WTC11 (cell line): ENCODE results near the gene ZNF532. TPM values are rescaled to one million over a fixed set of nuclear protein-coding genes. Genes with fewer than 3 reads are reported as not detected.

ENCODE experiments used
- ATAC-seq: fragments of 200-7000 bp; cut with Tn5 transposase; 2 replicates; pipeline ENCODE4 v1.10.0; 2021; ENCODE audit warnings: mild to moderate bottlenecking, moderate library complexity
- CTCF ChIA-PET: fragments of 300-600 bp; sonication (Branson Sonifier 250); formaldehyde crosslinking; loops from one replicate; lab custom pipeline; 2021; ENCODE audit warnings: antibody characterized with exemption; lab: Charles Lee
- POLR2A ChIA-PET: fragments of 350-600 bp; sonication (Branson Sonifier 250); formaldehyde crosslinking; loops from one replicate; lab custom pipeline; 2021; ENCODE audit warnings: antibody characterized with exemption; lab: Charles Lee
- DNase-seq: peaks from one replicate; pipeline ENCODE4 v3.0.0; 2021; ENCODE audit warnings: low spot score
- H3K27ac Mint-ChIP-seq: 2 replicates; pipeline ENCODE4 v1.8.0; 2021; ENCODE audit warnings: mixed read lengths
- H3K27me3 Mint-ChIP-seq: 2 replicates; pipeline ENCODE4 v1.8.0; 2021; ENCODE audit warnings: low read depth, mild to moderate bottlenecking, moderate library complexity, mixed read lengths
- H3K36me3 Mint-ChIP-seq: 2 replicates; pipeline ENCODE4 v1.8.0; 2021; ENCODE audit warnings: mixed read lengths
- H3K4me1 Mint-ChIP-seq: 2 replicates; pipeline ENCODE4 v1.8.0; 2022; ENCODE audit warnings: mixed read lengths
- H3K4me3 Mint-ChIP-seq: 2 replicates; pipeline ENCODE4 v1.8.0; 2021; ENCODE audit warnings: mild to moderate bottlenecking, moderate library complexity, mixed read lengths
- H3K9me3 Mint-ChIP-seq: 2 replicates; pipeline ENCODE4 v1.8.0; 2021; ENCODE audit warnings: mixed read lengths
- ATF3 ChIP-seq: sonication (generic); formaldehyde crosslinking; conservative IDR thresholded peaks from 2 replicates; pipeline ENCODE4 v1.8.1; 2022; ENCODE audit warnings: mild to moderate bottlenecking, missing genetic modification reagents
- ELF4 ChIP-seq: sonication (generic); formaldehyde crosslinking; IDR thresholded peaks from 2 replicates; pipeline ENCODE4 v1.8.1; 2022; ENCODE audit warnings: low read depth, mild to moderate bottlenecking, moderate library complexity, missing genetic modification reagents
- FOXJ3 ChIP-seq: sonication (generic); formaldehyde crosslinking; IDR thresholded peaks from 2 replicates; pipeline ENCODE4 v1.9.0; 2021; ENCODE audit warnings: missing genetic modification reagents, mild to moderate bottlenecking, borderline replicate concordance
- FOXP1 ChIP-seq: sonication (generic); formaldehyde crosslinking; IDR thresholded peaks from 2 replicates; pipeline ENCODE4 v1.8.0; 2022; ENCODE audit warnings: missing genetic modification reagents, mild to moderate bottlenecking, moderate library complexity, borderline replicate concordance
- NFATC4 ChIP-seq: fragments of 250-450 bp; sonication (Bioruptor Pico); IDR thresholded peaks from 2 replicates; pipeline ENCODE4 v1.9.0; 2021; ENCODE audit warnings: mild to moderate bottlenecking
- NR1H2 ChIP-seq: sonication (generic); formaldehyde crosslinking; IDR thresholded peaks from 2 replicates; pipeline ENCODE4 v1.9.0; 2021; ENCODE audit warnings: mild to moderate bottlenecking, moderate library complexity, missing genetic modification reagents
- NR2C2 ChIP-seq: sonication (generic); formaldehyde crosslinking; IDR thresholded peaks from 2 replicates; pipeline ENCODE4 v1.8.0; 2022; ENCODE audit warnings: mild to moderate bottlenecking, missing genetic modification reagents
- OVOL2 ChIP-seq: fragments of 250-450 bp; sonication (Bioruptor Pico); IDR thresholded peaks from 2 replicates; pipeline ENCODE4 v1.9.0; 2021; ENCODE audit warnings: mild to moderate bottlenecking, borderline replicate concordance
- PRDM15 ChIP-seq: sonication (generic); formaldehyde crosslinking; IDR thresholded peaks from 2 replicates; pipeline ENCODE4 v1.8.0; 2022; ENCODE audit warnings: missing genetic modification reagents
- SMAD3 ChIP-seq: sonication (generic); formaldehyde crosslinking; IDR thresholded peaks from 2 replicates; pipeline ENCODE4 v1.8.0; 2022; ENCODE audit warnings: missing genetic modification reagents, mild to moderate bottlenecking, borderline replicate concordance
- STAT6 ChIP-seq: sonication (generic); formaldehyde crosslinking; conservative IDR thresholded peaks from 2 replicates; pipeline ENCODE4 v1.8.1; 2023; ENCODE audit warnings: mild to moderate bottlenecking, low read depth, missing genetic modification reagents, moderate library complexity
- USF2 ChIP-seq: sonication (generic); formaldehyde crosslinking; IDR thresholded peaks from 2 replicates; pipeline ENCODE4 v1.8.1; 2023; ENCODE audit warnings: mild to moderate bottlenecking, missing genetic modification reagents, moderate library complexity
- ZBTB21 ChIP-seq: sonication (generic); formaldehyde crosslinking; IDR thresholded peaks from 2 replicates; pipeline ENCODE4 v1.8.1; 2023; ENCODE audit warnings: mild to moderate bottlenecking, missing genetic modification reagents, borderline replicate concordance
- ZMAT4 ChIP-seq: fragments of 250-450 bp; sonication (Bioruptor Pico); IDR thresholded peaks from 2 replicates; pipeline ENCODE4 v1.9.0; 2021; ENCODE audit warnings: mild to moderate bottlenecking
- ZNF232 ChIP-seq: sonication (generic); formaldehyde crosslinking; IDR thresholded peaks from 2 replicates; pipeline ENCODE4 v1.8.0; 2022; ENCODE audit warnings: mild to moderate bottlenecking, missing genetic modification reagents
- ZNF317 ChIP-seq: sonication (generic); formaldehyde crosslinking; IDR thresholded peaks from 2 replicates; pipeline ENCODE4 v1.8.1; 2023; ENCODE audit warnings: low read depth, mild to moderate bottlenecking, moderate library complexity, missing genetic modification reagents, borderline replicate concordance
- ZNF416 ChIP-seq: fragments of 250-450 bp; sonication (Bioruptor Pico); IDR thresholded peaks from 2 replicates; pipeline ENCODE4 v1.9.0; 2021; ENCODE audit warnings: mild to moderate bottlenecking, inconsistent platforms
- ZNF671 ChIP-seq: fragments of 250-450 bp; sonication (Bioruptor Pico); IDR thresholded peaks from 2 replicates; pipeline ENCODE4 v1.8.0; 2021; ENCODE audit warnings: mild to moderate bottlenecking
- total RNA-seq: library from RNA; stranded (reverse); gene quantifications from 3 replicates; pipeline ENCODE4 v1.2.3, GENCODE V29; 2021
- TF ChIP-seq, protein P1 (sequence below): sonication (generic); formaldehyde crosslinking; IDR thresholded peaks from 2 replicates; pipeline ENCODE4 v1.8.1; 2023; ENCODE audit warnings: mild to moderate bottlenecking, missing genetic modification reagents, borderline replicate concordance
- TF ChIP-seq, protein P2 (sequence below): fragments of 250-450 bp; sonication (Bioruptor Pico); IDR thresholded peaks from 2 replicates; pipeline ENCODE4 v2.1.2; 2022; ENCODE audit warnings: mild to moderate bottlenecking, moderate library complexity
- TF ChIP-seq, protein P3 (sequence below): sonication (generic); formaldehyde crosslinking; IDR thresholded peaks from 2 replicates; pipeline ENCODE4 v1.8.1; 2022; ENCODE audit warnings: low read depth, mild to moderate bottlenecking, moderate library complexity, missing genetic modification reagents, borderline replicate concordance

The ZNF532 gene
- total RNA-seq, 1 experiment from 2014 or later: 171 TPM

DNA sequence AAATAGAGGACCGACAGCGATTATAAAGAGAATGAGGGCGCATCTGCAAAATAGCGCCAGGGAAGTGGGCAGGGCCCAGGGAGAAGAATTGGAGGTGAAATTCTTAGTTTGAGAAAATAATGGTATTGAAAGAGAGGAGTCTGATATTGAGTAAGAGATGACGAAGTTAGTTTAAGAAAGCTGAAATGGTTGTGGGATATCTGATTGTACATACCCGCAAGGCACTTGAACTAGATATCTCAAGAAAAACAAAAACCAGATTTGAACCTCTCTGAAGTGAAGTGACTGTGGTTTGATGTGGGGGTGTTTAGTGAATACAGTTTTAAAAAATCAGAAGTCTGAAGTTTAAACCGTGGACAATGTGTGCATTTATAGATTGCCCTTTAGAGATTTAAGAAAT is 38.9 kb downstream of the ZNF532 start (continued):
- TF ChIP-seq STAT6 (CRISPR knock-in tag) (no peak), ZMAT4 (CRISPR knock-in tag) (no peak), ATF3 (no peak), NR2C2 (CRISPR knock-in tag) (no peak), ELF4 (CRISPR knock-in tag) (no peak), USF2 (no peak), ZNF416 (CRISPR knock-in tag) (no peak)
- TF ChIP-seq, protein P1, sequence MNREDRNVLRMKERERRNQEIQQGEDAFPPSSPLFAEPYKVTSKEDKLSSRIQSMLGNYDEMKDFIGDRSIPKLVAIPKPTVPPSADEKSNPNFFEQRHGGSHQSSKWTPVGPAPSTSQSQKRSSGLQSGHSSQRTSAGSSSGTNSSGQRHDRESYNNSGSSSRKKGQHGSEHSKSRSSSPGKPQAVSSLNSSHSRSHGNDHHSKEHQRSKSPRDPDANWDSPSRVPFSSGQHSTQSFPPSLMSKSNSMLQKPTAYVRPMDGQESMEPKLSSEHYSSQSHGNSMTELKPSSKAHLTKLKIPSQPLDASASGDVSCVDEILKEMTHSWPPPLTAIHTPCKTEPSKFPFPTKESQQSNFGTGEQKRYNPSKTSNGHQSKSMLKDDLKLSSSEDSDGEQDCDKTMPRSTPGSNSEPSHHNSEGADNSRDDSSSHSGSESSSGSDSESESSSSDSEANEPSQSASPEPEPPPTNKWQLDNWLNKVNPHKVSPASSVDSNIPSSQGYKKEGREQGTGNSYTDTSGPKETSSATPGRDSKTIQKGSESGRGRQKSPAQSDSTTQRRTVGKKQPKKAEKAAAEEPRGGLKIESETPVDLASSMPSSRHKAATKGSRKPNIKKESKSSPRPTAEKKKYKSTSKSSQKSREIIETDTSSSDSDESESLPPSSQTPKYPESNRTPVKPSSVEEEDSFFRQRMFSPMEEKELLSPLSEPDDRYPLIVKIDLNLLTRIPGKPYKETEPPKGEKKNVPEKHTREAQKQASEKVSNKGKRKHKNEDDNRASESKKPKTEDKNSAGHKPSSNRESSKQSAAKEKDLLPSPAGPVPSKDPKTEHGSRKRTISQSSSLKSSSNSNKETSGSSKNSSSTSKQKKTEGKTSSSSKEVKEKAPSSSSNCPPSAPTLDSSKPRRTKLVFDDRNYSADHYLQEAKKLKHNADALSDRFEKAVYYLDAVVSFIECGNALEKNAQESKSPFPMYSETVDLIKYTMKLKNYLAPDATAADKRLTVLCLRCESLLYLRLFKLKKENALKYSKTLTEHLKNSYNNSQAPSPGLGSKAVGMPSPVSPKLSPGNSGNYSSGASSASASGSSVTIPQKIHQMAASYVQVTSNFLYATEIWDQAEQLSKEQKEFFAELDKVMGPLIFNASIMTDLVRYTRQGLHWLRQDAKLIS (CRISPR knock-in tag): no peak

DNA sequence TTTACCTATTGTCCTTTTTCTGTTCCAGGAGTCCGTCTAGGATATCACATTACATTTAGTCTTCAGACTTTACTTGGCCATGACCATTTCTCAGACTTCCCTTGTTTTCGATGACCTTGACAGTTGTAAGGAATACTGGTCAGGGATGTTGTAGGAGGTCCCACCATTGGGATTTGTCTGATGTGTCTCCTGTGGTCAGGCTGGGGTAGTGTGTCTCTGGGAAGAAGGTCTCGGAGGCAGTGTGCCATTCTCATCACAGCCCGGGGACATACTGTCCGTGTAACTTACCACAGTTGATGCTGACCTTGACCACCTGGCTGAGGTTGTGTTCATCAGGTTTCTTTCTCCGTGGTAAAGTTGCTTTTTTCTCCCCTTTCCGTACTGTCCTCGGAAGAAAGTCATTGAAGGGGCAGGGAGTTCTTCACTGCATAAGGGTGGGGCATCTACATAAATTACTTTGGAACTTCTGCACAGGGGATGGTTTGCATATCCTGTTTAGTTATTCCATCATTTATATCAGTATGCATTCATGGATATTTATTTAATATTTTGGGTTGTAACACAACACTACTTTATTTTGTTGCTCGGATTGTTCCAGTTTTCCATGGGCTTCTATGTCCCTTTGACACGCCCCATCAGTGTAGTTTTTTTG is 41.2 kb downstream of the ZNF532 start:
- Mint-ChIP-seq H3K4me1 (peaks cover 75% of the 10 kb centered on the region), H3K27ac (peak overlapping the region; percentile 85), H3K9me3 (no peaks in the 10 kb centered on the region), H3K4me3 (no peak overlapping the region), H3K36me3 (peaks cover 28% of the 10 kb centered on the region), H3K27me3 (no peaks in the 10 kb centered on the region)
- TF ChIP-seq ZNF317 (no peak), ZBTB21 (no peak), FOXP1 (CRISPR knock-in tag) (no peak), ZNF232 (CRISPR knock-in tag) (no peak), ZNF416 (CRISPR knock-in tag) (no peak), NFATC4 (no peak), OVOL2 (CRISPR knock-in tag) (no peak), NR1H2 (CRISPR knock-in tag) (no peak), SMAD3 (CRISPR knock-in tag) (no peak), ZNF671 (CRISPR knock-in tag) (no peak), PRDM15 (no peak), FOXJ3 (CRISPR knock-in tag) (no peak)
- TF ChIP-seq, protein P2, sequence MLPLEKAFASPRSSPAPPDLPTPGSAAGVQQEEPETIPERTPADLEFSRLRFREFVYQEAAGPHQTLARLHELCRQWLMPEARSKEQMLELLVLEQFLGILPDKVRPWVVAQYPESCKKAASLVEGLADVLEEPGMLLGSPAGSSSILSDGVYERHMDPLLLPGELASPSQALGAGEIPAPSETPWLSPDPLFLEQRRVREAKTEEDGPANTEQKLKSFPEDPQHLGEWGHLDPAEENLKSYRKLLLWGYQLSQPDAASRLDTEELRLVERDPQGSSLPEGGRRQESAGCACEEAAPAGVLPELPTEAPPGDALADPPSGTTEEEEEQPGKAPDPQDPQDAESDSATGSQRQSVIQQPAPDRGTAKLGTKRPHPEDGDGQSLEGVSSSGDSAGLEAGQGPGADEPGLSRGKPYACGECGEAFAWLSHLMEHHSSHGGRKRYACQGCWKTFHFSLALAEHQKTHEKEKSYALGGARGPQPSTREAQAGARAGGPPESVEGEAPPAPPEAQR (CRISPR knock-in tag): no peak
- TF ChIP-seq, protein P3, sequence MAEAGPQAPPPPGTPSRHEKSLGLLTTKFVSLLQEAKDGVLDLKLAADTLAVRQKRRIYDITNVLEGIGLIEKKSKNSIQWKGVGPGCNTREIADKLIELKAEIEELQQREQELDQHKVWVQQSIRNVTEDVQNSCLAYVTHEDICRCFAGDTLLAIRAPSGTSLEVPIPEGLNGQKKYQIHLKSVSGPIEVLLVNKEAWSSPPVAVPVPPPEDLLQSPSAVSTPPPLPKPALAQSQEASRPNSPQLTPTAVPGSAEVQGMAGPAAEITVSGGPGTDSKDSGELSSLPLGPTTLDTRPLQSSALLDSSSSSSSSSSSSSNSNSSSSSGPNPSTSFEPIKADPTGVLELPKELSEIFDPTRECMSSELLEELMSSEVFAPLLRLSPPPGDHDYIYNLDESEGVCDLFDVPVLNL (CRISPR knock-in tag): no peak
- no peak for ATAC-seq
- no peak for DNase-seq
- ChIA-PET CTCF (no interaction called here), POLR2A (interaction anchor here (0.7 to 1.3 kb wide), 2 partner anchors 11 to 39 kb away, joined by 3 read pairs; no protein-coding TSS in a partner anchor)
